ENCODE measurements around the gene CYP2R1. TPM values are rescaled to one million over a fixed set of nuclear protein-coding genes. Genes with fewer than 3 reads are reported as not detected.
A peak's percentile ranks its signal among the peaks of the same experiment; 100 is the strongest.

The CYP2R1 gene
- polyA plus RNA-seq, 1 donor from 2014 or later, result 67.0 TPM

GRCh38 chr11:14904745-14905103 lies 12.7 kb upstream of the CYP2R1 start:
- no peaks in the 10 kb centered on the region for H3K79me2 ChIP-seq (replicated peaks; ENCODE audit: insufficient read depth, low read length)
- peak overlapping the region; percentile 17 for H3K4me3 ChIP-seq (ENCODE audit: low read length)
- H3K9me2 ChIP-seq (ENCODE audit: insufficient read depth, low read length), result no peaks in the 10 kb centered on the region
- H3K27ac ChIP-seq (ENCODE audit: low read length), result no peak overlapping the region
- peaks cover 3% of the 10 kb centered on the region for H3F3A ChIP-seq (ENCODE audit: insufficient read depth, low read length, poor library complexity, severe bottlenecking)
- H3K36me3 ChIP-seq (ENCODE audit: insufficient read depth, low read length), result no peaks in the 10 kb centered on the region
- H3K9me3 ChIP-seq (ENCODE audit: low read length), result no peaks in the 10 kb centered on the region
- no peaks in the 10 kb centered on the region for H4K20me1 ChIP-seq (ENCODE audit: insufficient read depth)
- H3K4me2 ChIP-seq (ENCODE audit: low read length), result no peak overlapping the region
- H3K27me3 ChIP-seq (ENCODE audit: insufficient read depth, low read depth, low read length), result peaks cover 21% of the 10 kb centered on the region
- H2AFZ ChIP-seq (ENCODE audit: low read depth, low read length), result no peak overlapping the region
- TF ChIP-seq POLR2AphosphoS5 (IDR thresholded peaks at IDR 0.05) (no peak), EZH2 (IDR thresholded peaks at IDR 0.05; ENCODE audit: borderline replicate concordance, insufficient read depth, low read length, poor library complexity, severe bottlenecking) (no peak), REST (IDR thresholded peaks at IDR 0.05; ENCODE audit: borderline replicate concordance) (no peak), CTCF (IDR thresholded peaks at IDR 0.05; ENCODE audit: poor library complexity, severe bottlenecking) (peak; percentile 40), EP300 (conservative IDR thresholded peaks at IDR 0.05; ENCODE audit: poor library complexity, severe bottlenecking) (no peak), TAF1 (IDR thresholded peaks at IDR 0.05; ENCODE audit: low read depth) (no peak)
- H3K9ac ChIP-seq (ENCODE audit: low read length), result no peak overlapping the region

GRCh38 chr11:14902650-14903350 lies 10.8 kb upstream of the CYP2R1 start:
- Histone ChIP-seq H3K79me2 (replicated peaks; ENCODE audit: insufficient read depth, low read length) (no peaks in the 10 kb centered on the region), H3K9me2 (ENCODE audit: insufficient read depth, low read length) (no peaks in the 10 kb centered on the region), H3F3A (ENCODE audit: insufficient read depth, low read length, poor library complexity, severe bottlenecking) (no peaks in the 10 kb centered on the region), H3K4me3 (ENCODE audit: low read length) (no peak overlapping the region), H3K36me3 (ENCODE audit: insufficient read depth, low read length) (no peaks in the 10 kb centered on the region), H3K4me2 (ENCODE audit: low read length) (no peak overlapping the region), H3K27me3 (ENCODE audit: insufficient read depth, low read depth, low read length) (peaks cover 21% of the 10 kb centered on the region), H3K9me3 (ENCODE audit: low read length) (no peaks in the 10 kb centered on the region), H2AFZ (ENCODE audit: low read depth, low read length) (no peak overlapping the region), H4K20me1 (ENCODE audit: insufficient read depth) (no peaks in the 10 kb centered on the region), H3K27ac (ENCODE audit: low read length) (no peak overlapping the region), H3K9ac (ENCODE audit: low read length) (no peak overlapping the region)
- TF ChIP-seq SMC3 (conservative IDR thresholded peaks at IDR 0.05; ENCODE audit: poor library complexity) (no peak), POLR2AphosphoS5 (IDR thresholded peaks at IDR 0.05) (no peak), EP300 (conservative IDR thresholded peaks at IDR 0.05; ENCODE audit: poor library complexity, severe bottlenecking) (no peak), RAD21 (conservative IDR thresholded peaks at IDR 0.05) (no peak), REST (IDR thresholded peaks at IDR 0.05; ENCODE audit: borderline replicate concordance) (no peak), MXI1 (conservative IDR thresholded peaks at IDR 0.05; ENCODE audit: poor library complexity, severe bottlenecking) (no peak), EZH2 (IDR thresholded peaks at IDR 0.05; ENCODE audit: borderline replicate concordance, insufficient read depth, low read length, poor library complexity, severe bottlenecking) (no peak), CTCF (IDR thresholded peaks at IDR 0.05; ENCODE audit: poor library complexity, severe bottlenecking) (no peak), TAF1 (IDR thresholded peaks at IDR 0.05; ENCODE audit: low read depth) (no peak)
